ENCODE measurements around the gene S100A7A. TPM values are rescaled to one million over a fixed set of nuclear protein-coding genes. Genes with fewer than 3 reads are reported as not detected.

The S100A7A gene
- total RNA-seq, 1 experiment from 2014 or later, result not detected

DNA sequence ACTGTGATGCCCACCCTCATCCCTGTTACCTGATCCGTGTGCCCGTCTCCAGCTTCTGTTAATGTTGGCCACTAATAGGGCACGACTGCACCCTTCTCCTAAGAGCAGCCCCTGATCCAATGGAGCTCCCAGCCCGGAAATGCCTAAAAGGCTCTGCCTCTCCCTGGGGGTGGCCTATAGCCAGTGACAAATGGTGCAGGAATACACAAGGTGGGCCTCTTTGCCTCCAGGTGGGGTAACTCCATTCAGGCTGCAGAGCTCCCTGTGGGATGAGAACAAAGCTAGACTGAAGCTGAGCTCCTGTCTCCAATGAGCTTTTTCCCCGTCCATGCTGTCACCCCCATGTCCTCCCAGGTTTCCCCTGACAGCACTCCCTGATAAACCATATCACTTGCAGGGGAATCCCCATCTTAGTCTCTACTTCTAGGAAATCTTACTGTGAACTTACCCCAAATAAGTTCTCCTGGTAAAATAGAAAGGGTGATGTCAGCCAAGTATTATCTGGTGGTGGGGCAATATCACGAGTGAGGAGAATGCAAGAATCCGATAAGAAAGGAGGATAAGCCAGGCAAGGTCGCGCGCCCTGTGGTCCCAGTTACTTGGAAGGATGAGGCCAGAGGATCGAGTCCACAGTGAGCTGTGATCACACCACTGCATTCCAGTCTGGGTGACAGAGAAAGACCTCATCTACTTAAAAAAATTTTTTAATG lies 18.6 kb downstream of the S100A7A start:
- H3K27me3 ChIP-seq (ENCODE audit: insufficient read depth, low read depth), result peaks cover 60% of the 10 kb centered on the region
- ChIA-PET POLR2A (ENCODE audit: unreplicated experiment) (no interaction called here), CTCF (no interaction called here)
- H3K4me2 ChIP-seq, result no peak overlapping the region
- no peak overlapping the region for H3K27ac ChIP-seq
- H3K36me3 ChIP-seq (ENCODE audit: low read depth), result no peaks in the 10 kb centered on the region
- intact Hi-C loops (cut with micrococcal nuclease; ENCODE audit: unreplicated experiment), result no loop called here
- H3K4me1 ChIP-seq (replicated peaks; ENCODE audit: insufficient read depth), result no peaks in the 10 kb centered on the region
- no peaks in the 10 kb centered on the region for H4K20me1 ChIP-seq (ENCODE audit: insufficient read depth)
- no peak overlapping the region for H3K4me3 ChIP-seq
- no peak overlapping the region for H2AFZ ChIP-seq
- no peaks in the 10 kb centered on the region for H3F3A ChIP-seq (ENCODE audit: insufficient read depth, low read depth)
- BruUV-seq (replicated peaks), result no TSS peak
- no peaks in the 10 kb centered on the region for H3K9me3 ChIP-seq (ENCODE audit: insufficient read depth, low read depth)
- no peaks in the 10 kb centered on the region for H3K79me2 ChIP-seq (ENCODE audit: low read depth)
- DNase-seq, result no peak
- TF ChIP-seq CTCF (conservative IDR thresholded peaks at IDR 0.05) (no peak), EZH2 (IDR thresholded peaks at IDR 0.05; ENCODE audit: low read depth) (no peak)
- H3K9me2 ChIP-seq (ENCODE audit: insufficient read depth), result no peaks in the 10 kb centered on the region

GRCh38 chr1:153437236-153437635 lies 20.9 kb downstream of the S100A7A start:
- Histone ChIP-seq H3K4me2 (no peak overlapping the region), H4K20me1 (ENCODE audit: insufficient read depth) (no peaks in the 10 kb centered on the region), H2AFZ (no peak overlapping the region), H3K4me1 (replicated peaks; ENCODE audit: insufficient read depth) (no peaks in the 10 kb centered on the region), H3K27me3 (ENCODE audit: insufficient read depth, low read depth) (peaks cover 64% of the 10 kb centered on the region), H3K4me3 (no peak overlapping the region), H3K79me2 (ENCODE audit: low read depth) (no peaks in the 10 kb centered on the region), H3F3A (ENCODE audit: insufficient read depth, low read depth) (peaks cover 3% of the 10 kb centered on the region; the same call in 1 of the 2 replicates), H3K9me2 (ENCODE audit: insufficient read depth) (no peaks in the 10 kb centered on the region), H3K9me3 (ENCODE audit: insufficient read depth, low read depth) (no peaks in the 10 kb centered on the region), H3K27ac (no peak overlapping the region), H3K36me3 (ENCODE audit: low read depth) (no peaks in the 10 kb centered on the region)
- no peak for DNase-seq
- intact Hi-C loops (cut with micrococcal nuclease; ENCODE audit: unreplicated experiment), result no loop called here
- POLR2A ChIA-PET (ENCODE audit: unreplicated experiment), result no interaction called here
- no peak for TF ChIP-seq EZH2 (IDR thresholded peaks at IDR 0.05; ENCODE audit: low read depth)
- no peak for TF ChIP-seq CTCF (conservative IDR thresholded peaks at IDR 0.05)
- no TSS peak for BruUV-seq (replicated peaks)
- CTCF ChIA-PET, result no interaction called here

GRCh38 chr1:153438599-153438998 lies 22.3 kb downstream of the S100A7A start:
- Histone ChIP-seq H3K27me3 (ENCODE audit: insufficient read depth, low read depth) (peaks cover 67% of the 10 kb centered on the region), H3K36me3 (ENCODE audit: low read depth) (no peaks in the 10 kb centered on the region), H3K4me1 (replicated peaks; ENCODE audit: insufficient read depth) (no peaks in the 10 kb centered on the region), H2AFZ (no peak overlapping the region), H3K27ac (no peak overlapping the region), H3K9me2 (ENCODE audit: insufficient read depth) (no peaks in the 10 kb centered on the region), H4K20me1 (ENCODE audit: insufficient read depth) (no peaks in the 10 kb centered on the region), H3K4me3 (no peak overlapping the region), H3F3A (ENCODE audit: insufficient read depth, low read depth) (peaks cover 3% of the 10 kb centered on the region; the same call in 1 of the 2 replicates), H3K9me3 (ENCODE audit: insufficient read depth, low read depth) (no peaks in the 10 kb centered on the region), H3K79me2 (ENCODE audit: low read depth) (no peaks in the 10 kb centered on the region), H3K4me2 (no peak overlapping the region)
- no TSS peak for BruUV-seq (replicated peaks)
- TF ChIP-seq EZH2 (IDR thresholded peaks at IDR 0.05; ENCODE audit: low read depth) (no peak), CTCF (conservative IDR thresholded peaks at IDR 0.05) (no peak)
- intact Hi-C loops (cut with micrococcal nuclease; ENCODE audit: unreplicated experiment), result no loop called here
- DNase-seq, result no peak
- CTCF ChIA-PET, result no interaction called here
- POLR2A ChIA-PET (ENCODE audit: unreplicated experiment), result no interaction called here

All from PC-9 (cell line).